B cell (primary cell): ENCODE data around the gene SNAPIN. TPM values are rescaled to one million over a fixed set of nuclear protein-coding genes. Genes with fewer than 3 reads are reported as not detected.

Experiments
- ATAC-seq: fragments of 200-7000 bp; cut with Tn5 transposase; one replicate; pipeline ENCODE4 v1.10.0; 2021; ENCODE audit warnings: low read depth, mild to moderate bottlenecking, moderate number of reproducible peaks, moderate library complexity
- CTCF ChIA-PET: fragments of 350-600 bp; sonication (Branson Sonifier 250); formaldehyde crosslinking; loops from one replicate; lab custom pipeline; 2021; ENCODE audit warnings: antibody characterized with exemption, inconsistent platforms; lab: Charles Lee
- POLR2A ChIA-PET: fragments of 350-600 bp; sonication (Branson Sonifier 250); formaldehyde crosslinking; loops from one replicate; lab custom pipeline; 2021; ENCODE audit warnings: antibody characterized with exemption; lab: Charles Lee
- DNase-seq: peaks from one replicate; pipeline ENCODE4 v3.0.0; 2013
- H2AFZ ChIP-seq: 2 replicates; pipeline ENCODE4 v1.6.1; 2012; ENCODE audit warnings: mild to moderate bottlenecking, low read depth, low read length; ENCODE audit not compliant: insufficient read depth, poor library complexity, severe bottlenecking
- H3K27ac ChIP-seq, 2 donors: 1 replicate in 1 of 2; 2 replicates in 1 of 2; pipeline ENCODE4 v1.5.1; 2012 to 2013; ENCODE audit warnings: low read length in 2 of 2, mild to moderate bottlenecking in 2 of 2, moderate library complexity in 1 of 2
- H3K27me3 ChIP-seq, 4 experiments: fragments of 200-600 bp in 1 of 4; sonication (generic) in 1 of 4; replicated peaks in 1 of 4; 1 replicate in 2 of 4; 2 replicates in 2 of 4; pipeline versions ENCODE4 v1.6.1 to v1.7.0; 2013 to 2016; ENCODE audit warnings: low read length in 3 of 4, mild to moderate bottlenecking in 2 of 4, mixed read lengths in 1 of 4, moderate library complexity in 1 of 4; ENCODE audit not compliant: insufficient read depth in 4 of 4, control insufficient read depth in 3 of 4; ENCODE audit errors: control extremely low read depth in 1 of 4
- H3K36me3 ChIP-seq, 2 experiments: replicated peaks in 1 of 2; 1 replicate in 1 of 2; 2 replicates in 1 of 2; pipeline versions ENCODE4 v1.6.1 to v1.7.1; 2013; ENCODE audit warnings: low read length in 1 of 2; ENCODE audit not compliant: insufficient read depth in 2 of 2, control insufficient read depth in 1 of 2; ENCODE audit errors: control extremely low read depth in 1 of 2, extremely low read depth in 1 of 2
- H3K4me1 ChIP-seq, 2 donors: fragments of 200-600 bp in 1 of 2; sonication (generic) in 1 of 2; 1 replicate in 1 of 2; 2 replicates in 1 of 2; pipeline versions ENCODE4 v1.5.1 to v1.6.1; 2013 to 2017; ENCODE audit warnings: low read length in 2 of 2; ENCODE audit not compliant: control insufficient read depth in 2 of 2, insufficient read depth in 2 of 2
- H3K4me2 ChIP-seq: replicated peaks from 2 replicates; pipeline ENCODE3; 2012; ENCODE audit warnings: mild to moderate bottlenecking, low read depth, low read length; ENCODE audit not compliant: poor library complexity, severe bottlenecking
- H3K4me3 ChIP-seq, 5 experiments: fragments of 200-600 bp in 1 of 5; sonication (generic) in 1 of 5; 1 replicate in 3 of 5; 2 replicates in 2 of 5; pipeline versions ENCODE4 v1.5.1 to v1.7.0; 2011 to 2016; ENCODE audit warnings: low read length in 4 of 5, mild to moderate bottlenecking in 4 of 5, low read depth in 2 of 5, control low read depth in 1 of 5, moderate library complexity in 1 of 5; ENCODE audit not compliant: insufficient read depth in 1 of 5; ENCODE audit errors: control extremely low read depth in 1 of 5, extremely low read depth in 1 of 5
- H3K79me2 ChIP-seq: fragments of 200-600 bp; sonication (generic); one replicate; pipeline ENCODE4 v1.6.0; 2016; ENCODE audit warnings: low read length; ENCODE audit not compliant: control insufficient read depth, insufficient read depth
- H3K9ac ChIP-seq: fragments of 200-600 bp; sonication (generic); 2 replicates; pipeline ENCODE4 v1.6.1; 2017; ENCODE audit warnings: mild to moderate bottlenecking, low read length, moderate library complexity
- H3K9me3 ChIP-seq, 3 donors: one replicate each; pipeline versions ENCODE4 v1.6.1 to v1.7.1; 2013; ENCODE audit warnings: low read length in 2 of 3; ENCODE audit not compliant: control insufficient read depth in 2 of 3, insufficient read depth in 1 of 3; ENCODE audit errors: control extremely low read depth in 1 of 3
- H4K20me1 ChIP-seq: 2 replicates; pipeline ENCODE4 v1.6.0; 2012; ENCODE audit warnings: mild to moderate bottlenecking, low read length; ENCODE audit not compliant: insufficient read depth, control insufficient read depth, poor library complexity, severe bottlenecking
- H3K27ac Mint-ChIP-seq: one replicate; pipeline ENCODE4 v1.8.0; 2021; ENCODE audit warnings: mixed read lengths
- H3K27me3 Mint-ChIP-seq: one replicate; pipeline ENCODE4 v1.8.0; 2021; ENCODE audit warnings: mixed read lengths
- H3K4me1 Mint-ChIP-seq: one replicate; pipeline ENCODE4 v1.8.0; 2021; ENCODE audit warnings: mixed read lengths
- H3K4me3 Mint-ChIP-seq: one replicate; pipeline ENCODE4 v1.8.0; 2021; ENCODE audit warnings: mixed read lengths
- H3K9me3 Mint-ChIP-seq: one replicate; pipeline ENCODE4 v1.8.0; 2022; ENCODE audit warnings: mixed read lengths; ENCODE audit not compliant: insufficient read depth
- CTCF ChIP-seq: fragments of 200-600 bp; IDR thresholded peaks from one replicate; pipeline ENCODE4 v1.8.0; 2022; ENCODE audit warnings: antibody characterized with exemption, mild to moderate bottlenecking
- EZH2 ChIP-seq: IDR thresholded peaks from 2 replicates; pipeline ENCODE4 v1.6.1; 2012; ENCODE audit warnings: borderline replicate concordance, low read depth, mild to moderate bottlenecking, moderate library complexity, low read length; ENCODE audit not compliant: insufficient read depth, poor library complexity, severe bottlenecking
- WGBS: methylation state at CpG from one replicate; pipeline ENCODE4 v1.1.5; 2013; ENCODE audit warnings: missing lambda C conversion rate; ENCODE audit not compliant: insufficient coverage; 5-methylcytosine and 5-hydroxymethylcytosine counted together
- intact Hi-C: fragments of 100-400 bp; cut with micrococcal nuclease; formaldehyde crosslinking; loops from one replicate; pipeline ENCODE4 v1.10.0; 2022
- polyA minus RNA-seq: library from RNA; depleted of rRNA, polyadenylated mRNA; stranded (reverse); fragments of >200 nt; gene quantifications from 2 replicates; pipeline ENCODE4 v1.2.3, GENCODE V29; 2012
- polyA plus RNA-seq: library from polyadenylated mRNA; depleted of rRNA; stranded (reverse); fragments of >200 nt; gene quantifications from 2 replicates; pipeline ENCODE4 v1.2.3, GENCODE V29; 2012
- total RNA-seq, 2 donors: library from RNA; stranded (reverse); fragments of 120-200 nt in 1 of 2; gene quantifications; 1 replicate in 1 of 2; 2 replicates in 1 of 2; pipeline versions ENCODE4 v1.2.3 to v1.2.4, GENCODE V29; 2013 to 2022

Gene SNAPIN
- total RNA-seq (37.6 and 39.4 TPM in 2 replicates), polyA plus RNA-seq (17.2 and 22.7 TPM in 2 replicates), polyA minus RNA-seq (21.5 and 24.3 TPM in 2 replicates)
- total RNA-seq (2013) = 39.0 TPM

GRCh38 chr1:153658400-153659174 lies at the start of gene SNAPIN:
Gene SNAPIN (plus strand): TSS chr1:153658703. CDS start chr1:153658744, 41 bp downstream.
- Mint-ChIP-seq H3K9me3 (no peaks in the 10 kb centered on the region), H3K27me3 (no peaks in the 10 kb centered on the region), H3K4me1 (peaks cover 12% of the 10 kb centered on the region), H3K27ac (peak within 1 kb of the TSS; percentile 91), H3K4me3 (peak within 1 kb of the TSS; percentile 96)
- H3K9ac ChIP-seq = peak within 1 kb of the TSS; percentile 91
- H3K9me3 ChIP-seq = no peaks in the 10 kb centered on the region
- TF ChIP-seq EZH2 (no peak), CTCF (no peak)
- intact Hi-C loops = loop anchor here (1.0 to 5.0 kb wide), 7 partner anchors 13 to 334 kb away; partner anchors contain the start of genes CHTOP, CRTC2 and RPS27
- H3K4me2 ChIP-seq = peak within 1 kb of the TSS; percentile 85
- H2AFZ ChIP-seq = peak within 1 kb of the TSS; percentile 96
- peak within 1 kb of the TSS; percentile 77 to 87 (median 82) for H3K4me3 ChIP-seq
- no peaks in the 10 kb centered on the region for H4K20me1 ChIP-seq
- H3K27ac ChIP-seq = peak within 1 kb of the TSS; percentile 68 to 83
- WGBS = 3% methylated on average over 51 of the region's 53 CpGs
- ATAC-seq (peak; percentile 99), DNase-seq (peak; percentile 93)
- CTCF ChIA-PET = interaction anchor here (0.7 to 1.8 kb wide), 4 partner anchors 13 to 666 kb away, joined by 3 to 9 read pairs (median 4); partner anchors contain the start of gene ATP8B2
- peaks cover 20% of the 10 kb centered on the region for H3K79me2 ChIP-seq
- peaks cover 7 to 31% of the 10 kb centered on the region in 2 experiments for H3K36me3 ChIP-seq
- POLR2A ChIA-PET = interaction anchor here (0.6 to 2.1 kb wide), 9 partner anchors 10 to 330 kb away, joined by 3 to 8 read pairs (median 5); partner anchors contain the start of genes CHTOP, ILF2, INTS3 and RAB13
- no peaks in the 10 kb centered on the region for H3K27me3 ChIP-seq
- H3K4me1 ChIP-seq = peaks cover 5 to 15% of the 10 kb centered on the region in 2 donors
